Measurements from ENCODE around the gene CIT. TPM values are rescaled to one million over a fixed set of nuclear protein-coding genes. Genes with fewer than 3 reads are reported as not detected.

Gene CIT
- total and polyA plus RNA-seq, 7 experiments from 2014 or later: 0.43 to 69.9 (median 1.7) TPM

DNA sequence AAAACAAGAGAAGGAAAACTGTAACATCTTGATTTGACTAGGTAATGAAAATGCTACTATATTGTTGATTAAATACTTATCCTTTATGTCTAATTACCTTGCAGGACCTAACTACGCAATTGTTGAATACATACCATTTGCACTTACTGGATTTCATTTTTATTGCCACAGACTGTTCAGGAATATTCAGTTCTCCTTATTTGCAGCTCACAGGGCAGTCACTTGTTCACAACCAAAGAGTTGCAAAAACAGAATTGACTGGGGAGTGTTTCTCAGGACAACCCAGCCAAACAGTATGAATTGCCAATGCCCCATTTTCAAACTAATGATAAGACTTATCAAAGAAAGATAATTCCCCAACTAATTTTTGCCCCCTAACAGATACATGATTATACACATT lies 49.4 kb downstream of the CIT start:
- no peaks in the 10 kb centered on the region for H3K27me3 Mint-ChIP-seq
- Histone ChIP-seq H3K9me3 (ENCODE audit: control insufficient read depth in 2 of 3, low read length in 3 of 3) (no peaks in the 10 kb centered on the region), H3K4me1 (ENCODE audit: control insufficient read depth in 2 of 2, insufficient read depth in 2 of 2, low read length in 2 of 2) (no peaks in the 10 kb centered on the region), H3K27me3 (ENCODE audit: control insufficient read depth in 2 of 2, insufficient read depth in 2 of 2, low read length in 2 of 2) (no peaks in the 10 kb centered on the region), H3K36me3 (ENCODE audit: control insufficient read depth in 2 of 3, insufficient read depth in 3 of 3, low read length in 3 of 3) (no peaks in the 10 kb centered on the region), H3K4me3 (ENCODE audit: low read length) (no peak overlapping the region), H3K27ac (ENCODE audit: low read depth, low read length) (no peak overlapping the region)
- peaks cover 0 to 3% (median 0%) of the 10 kb centered on the region in 11 donors for H3K9me3 Mint-ChIP-seq
- H3K27ac Mint-ChIP-seq: no peak overlapping the region
- DNase-seq (no peak), ATAC-seq (no peak)
- no peak overlapping the region for H3K4me3 Mint-ChIP-seq
- peaks cover 0 to 34% (median 0%) of the 10 kb centered on the region in 5 donors for H3K36me3 Mint-ChIP-seq
- peaks cover 0 to 1% (median 0%) of the 10 kb centered on the region in 7 donors for H3K4me1 Mint-ChIP-seq
- ChIA-PET CTCF (interaction anchor here (0.7 kb wide), 1 partner anchor 1418 kb away, joined by 3 read pairs; no protein-coding TSS in a partner anchor), POLR2A (no interaction called here)
- intact Hi-C loops (cut with micrococcal nuclease): no loop called here

DNA sequence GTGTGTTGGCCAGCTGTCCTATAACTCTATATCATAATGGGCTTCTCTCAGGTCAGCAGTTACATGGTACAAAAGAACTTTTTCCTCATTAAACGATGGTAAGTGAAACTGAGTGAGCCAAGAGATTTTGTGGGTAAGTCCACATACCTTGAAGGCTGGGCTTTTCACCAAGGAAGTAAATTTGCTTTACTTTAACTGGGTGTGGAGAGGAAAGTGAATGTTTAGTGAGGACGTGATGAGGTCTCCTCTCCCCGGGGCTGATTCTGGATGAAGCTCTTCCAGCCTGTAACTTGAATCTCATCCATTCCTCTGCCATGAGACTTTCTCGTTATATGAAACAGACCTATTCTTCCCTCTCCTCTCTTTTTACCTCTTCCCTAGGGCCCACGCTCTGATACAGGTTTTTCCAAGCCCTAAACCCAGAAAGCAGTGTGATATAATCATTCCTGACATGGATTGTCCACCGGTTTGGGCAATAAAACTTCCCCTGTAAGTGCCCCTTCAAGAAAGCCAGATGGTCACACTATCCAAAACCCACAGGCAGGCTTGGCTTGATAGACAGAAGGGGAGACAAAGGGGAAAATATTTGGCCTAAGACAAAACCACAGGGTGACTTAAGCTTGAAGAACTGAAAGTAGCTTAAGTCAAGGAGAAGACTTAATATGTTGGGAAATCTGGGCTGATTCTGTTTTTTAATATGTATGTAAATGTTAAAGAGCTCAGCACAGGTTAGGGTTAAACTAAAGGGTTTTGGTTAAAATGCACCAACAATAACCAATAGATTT lies 50.3 kb downstream of the CIT start:
- H3K4me3 Mint-ChIP-seq: no peak overlapping the region
- peaks cover 0 to 1% (median 0%) of the 10 kb centered on the region in 7 donors for H3K4me1 Mint-ChIP-seq
- Histone ChIP-seq H3K4me1 (ENCODE audit: control insufficient read depth in 2 of 2, insufficient read depth in 2 of 2, low read length in 2 of 2) (no peaks in the 10 kb centered on the region), H3K9me3 (ENCODE audit: control insufficient read depth in 2 of 3, low read length in 3 of 3) (no peaks in the 10 kb centered on the region), H3K27ac (ENCODE audit: low read depth, low read length) (no peak overlapping the region), H3K4me3 (ENCODE audit: low read length) (no peak overlapping the region), H3K27me3 (ENCODE audit: control insufficient read depth in 2 of 2, insufficient read depth in 2 of 2, low read length in 2 of 2) (no peaks in the 10 kb centered on the region), H3K36me3 (ENCODE audit: control insufficient read depth in 2 of 3, insufficient read depth in 3 of 3, low read length in 3 of 3) (no peaks in the 10 kb centered on the region)
- ChIA-PET POLR2A (no interaction called here), CTCF (interaction anchor here (0.7 kb wide), 1 partner anchor 506 kb away, joined by 3 read pairs; no protein-coding TSS in a partner anchor)
- peaks cover 0 to 32% (median 0%) of the 10 kb centered on the region in 5 donors for H3K36me3 Mint-ChIP-seq
- H3K9me3 Mint-ChIP-seq: peaks cover 0 to 3% (median 0%) of the 10 kb centered on the region in 11 donors
- no peak for DNase-seq
- intact Hi-C loops (cut with micrococcal nuclease): no loop called here
- ATAC-seq: no peak
- no peaks in the 10 kb centered on the region for H3K27me3 Mint-ChIP-seq
- no peak overlapping the region for H3K27ac Mint-ChIP-seq

GRCh38 chr12:119825262-119825661 lies 51.9 kb downstream of the CIT start:
- H3K27ac Mint-ChIP-seq: peak overlapping the region in 1 of 9 donors; percentile 73
- peaks cover 0 to 1% (median 0%) of the 10 kb centered on the region in 7 donors for H3K4me1 Mint-ChIP-seq
- H3K9me3 ChIP-seq (ENCODE audit: control insufficient read depth in 2 of 3, low read length in 3 of 3): no peaks in the 10 kb centered on the region
- no peaks in the 10 kb centered on the region for H3K27me3 ChIP-seq (ENCODE audit: control insufficient read depth in 2 of 2, insufficient read depth in 2 of 2, low read length in 2 of 2)
- H3K9me3 Mint-ChIP-seq: peaks cover 0 to 3% (median 0%) of the 10 kb centered on the region in 11 donors
- CTCF ChIA-PET: no interaction called here
- ATAC-seq (no peak), DNase-seq (no peak)
- no peaks in the 10 kb centered on the region for H3K4me1 ChIP-seq (ENCODE audit: control insufficient read depth in 2 of 2, insufficient read depth in 2 of 2, low read length in 2 of 2)
- POLR2A ChIA-PET: no interaction called here
- no peaks in the 10 kb centered on the region for H3K36me3 ChIP-seq (ENCODE audit: control insufficient read depth in 2 of 3, insufficient read depth in 3 of 3, low read length in 3 of 3)
- intact Hi-C loops (cut with micrococcal nuclease): no loop called here
- peaks cover 0 to 27% (median 0%) of the 10 kb centered on the region in 5 donors for H3K36me3 Mint-ChIP-seq
- no peaks in the 10 kb centered on the region for H3K27me3 Mint-ChIP-seq
- H3K4me3 ChIP-seq (ENCODE audit: low read length): no peak overlapping the region
- H3K27ac ChIP-seq (ENCODE audit: low read depth, low read length): no peak overlapping the region
- no peak overlapping the region for H3K4me3 Mint-ChIP-seq

- CTCF ChIA-PET: no interaction called here
- H3K4me3 Mint-ChIP-seq: no peak overlapping the region
- intact Hi-C loops (cut with micrococcal nuclease): no loop called here
Measured at GRCh38 chr12:119822046-119822445, 55.1 kb downstream of the CIT start.

DNA sequence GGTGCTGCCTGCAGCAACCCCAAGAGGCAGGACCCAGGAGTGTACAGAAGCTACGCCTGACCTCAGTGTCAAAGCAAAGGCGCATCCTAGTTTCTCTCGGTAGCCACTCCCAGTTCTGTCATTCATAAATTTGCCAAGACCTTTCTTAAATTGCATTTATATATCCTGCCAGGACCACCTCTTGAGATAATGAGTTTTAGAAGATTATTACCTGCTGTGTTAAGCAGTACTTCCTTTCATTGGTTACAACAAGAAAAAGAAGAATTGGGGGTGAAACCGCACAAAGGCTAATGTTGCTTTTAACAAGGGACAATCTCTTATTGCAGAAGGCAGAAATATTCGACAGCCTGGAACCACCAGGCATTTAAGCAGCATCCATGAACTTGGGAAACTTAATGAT lies 57.8 kb downstream of the CIT start:
- DNase-seq (no peak), ATAC-seq (no peak)
- Mint-ChIP-seq H3K4me1 (peaks cover 0 to 2% (median 0%) of the 10 kb centered on the region in 7 donors), H3K36me3 (peaks cover 0 to 27% (median 0%) of the 10 kb centered on the region in 5 donors), H3K27me3 (no peaks in the 10 kb centered on the region), H3K9me3 (no peaks in the 10 kb centered on the region), H3K27ac (no peak overlapping the region), H3K4me3 (no peak overlapping the region)
- Histone ChIP-seq H3K4me1 (ENCODE audit: control insufficient read depth in 2 of 2, insufficient read depth in 2 of 2, low read length in 2 of 2) (no peaks in the 10 kb centered on the region), H3K36me3 (ENCODE audit: control insufficient read depth in 2 of 3, insufficient read depth in 3 of 3, low read length in 3 of 3) (no peaks in the 10 kb centered on the region), H3K4me3 (ENCODE audit: low read length) (no peak overlapping the region), H3K27me3 (ENCODE audit: control insufficient read depth in 2 of 2, insufficient read depth in 2 of 2, low read length in 2 of 2) (no peaks in the 10 kb centered on the region), H3K9me3 (ENCODE audit: control insufficient read depth in 2 of 3, low read length in 3 of 3) (no peaks in the 10 kb centered on the region), H3K27ac (ENCODE audit: low read depth, low read length) (no peak overlapping the region)
- POLR2A ChIA-PET: no interaction called here
- CTCF ChIA-PET: no interaction called here
- intact Hi-C loops (cut with micrococcal nuclease): no loop called here

More at GRCh38 chr12:119822046-119822445, 55.1 kb downstream of the CIT start:
- H3K36me3 ChIP-seq (ENCODE audit: control insufficient read depth in 2 of 3, insufficient read depth in 3 of 3, low read length in 3 of 3): no peaks in the 10 kb centered on the region
- H3K4me1 Mint-ChIP-seq: peaks cover 0 to 1% (median 0%) of the 10 kb centered on the region in 7 donors
- H3K4me3 ChIP-seq (ENCODE audit: low read length): no peak overlapping the region
- POLR2A ChIA-PET: no interaction called here
- H3K4me1 ChIP-seq (ENCODE audit: control insufficient read depth in 2 of 2, insufficient read depth in 2 of 2, low read length in 2 of 2): no peaks in the 10 kb centered on the region
- H3K36me3 Mint-ChIP-seq: peaks cover 0 to 18% (median 0%) of the 10 kb centered on the region in 5 donors
- no peaks in the 10 kb centered on the region for H3K9me3 Mint-ChIP-seq
- DNase-seq: no peak
- H3K27ac Mint-ChIP-seq: no peak overlapping the region
- H3K9me3 ChIP-seq (ENCODE audit: control insufficient read depth in 2 of 3, low read length in 3 of 3): no peaks in the 10 kb centered on the region
- ATAC-seq: no peak
- H3K27ac ChIP-seq (ENCODE audit: low read depth, low read length): no peak overlapping the region
- H3K27me3 ChIP-seq (ENCODE audit: control insufficient read depth in 2 of 2, insufficient read depth in 2 of 2, low read length in 2 of 2): no peaks in the 10 kb centered on the region
- H3K27me3 Mint-ChIP-seq: no peaks in the 10 kb centered on the region

DNA sequence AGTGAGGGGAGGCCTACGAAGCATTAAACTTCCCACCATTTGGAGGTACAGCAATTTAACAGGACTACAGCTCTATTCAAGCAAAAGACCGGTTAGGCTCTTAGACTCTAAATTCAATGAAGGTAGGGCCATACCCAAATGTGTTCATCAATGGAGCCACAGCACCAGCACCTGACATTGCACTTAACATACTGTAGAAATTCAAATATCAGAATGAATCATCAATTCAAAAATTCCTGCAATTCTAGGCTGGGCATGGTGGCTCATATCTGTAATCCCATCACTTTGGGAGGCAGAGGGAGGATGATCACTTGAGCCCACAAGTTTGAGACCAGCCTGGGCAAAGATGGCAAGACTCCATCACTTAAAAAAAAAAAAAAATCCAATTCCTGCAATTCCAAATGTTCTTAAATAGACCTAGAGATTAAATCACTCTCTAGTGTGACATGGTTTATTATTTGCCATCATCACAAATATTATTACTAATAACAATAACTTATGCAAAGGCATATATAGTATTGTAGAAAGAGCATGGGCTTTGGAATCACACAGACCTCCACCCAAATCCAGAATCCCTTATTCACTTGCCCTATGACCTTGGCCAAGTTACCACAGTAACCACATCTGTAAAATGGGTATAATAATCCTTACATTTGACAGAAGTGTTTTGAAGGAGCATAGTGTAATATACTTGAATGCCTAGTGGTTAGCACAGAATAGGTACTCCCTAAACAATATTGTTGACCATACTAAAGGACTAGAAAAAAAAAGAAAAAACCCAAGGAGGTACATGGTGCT lies 59.4 kb downstream of the CIT start:
- Mint-ChIP-seq H3K4me3 (no peak overlapping the region), H3K36me3 (peaks cover 0 to 41% (median 0%) of the 10 kb centered on the region in 5 donors), H3K4me1 (peaks cover 0 to 2% (median 0%) of the 10 kb centered on the region in 7 donors), H3K27me3 (no peaks in the 10 kb centered on the region), H3K27ac (no peak overlapping the region), H3K9me3 (no peaks in the 10 kb centered on the region)
- Histone ChIP-seq H3K4me1 (ENCODE audit: control insufficient read depth in 2 of 2, insufficient read depth in 2 of 2, low read length in 2 of 2) (no peaks in the 10 kb centered on the region), H3K27me3 (ENCODE audit: control insufficient read depth in 2 of 2, insufficient read depth in 2 of 2, low read length in 2 of 2) (no peaks in the 10 kb centered on the region), H3K36me3 (ENCODE audit: control insufficient read depth in 2 of 3, insufficient read depth in 3 of 3, low read length in 3 of 3) (no peaks in the 10 kb centered on the region), H3K27ac (ENCODE audit: low read depth, low read length) (no peak overlapping the region), H3K4me3 (ENCODE audit: low read length) (no peak overlapping the region), H3K9me3 (ENCODE audit: control insufficient read depth in 2 of 3, low read length in 3 of 3) (no peaks in the 10 kb centered on the region)
- CTCF ChIA-PET: no interaction called here
- ATAC-seq (no peak), DNase-seq (no peak)
- intact Hi-C loops (cut with micrococcal nuclease): no loop called here
- POLR2A ChIA-PET: no interaction called here
